Stimulated activated CD8-positive, alpha-beta memory T cell treated with anti-CD3 and anti-CD28 coated beads, Interleukin-7, amount 100 ng/mL, for 48 hours (primary cell): ENCODE results near the gene BCAS3.
"Not testable (repeated sequence)": the region's sequence is repeated elsewhere in the genome, so short reads cannot be mapped to it uniquely, and the experiment has no call there.

ENCODE experiments used
- DNase-seq, 2 donors: peaks; one replicate each; pipeline ENCODE4 v3.0.0-alpha.2; 2020; ENCODE audit warnings: low read depth in 1 of 2; ENCODE audit errors: extremely low read depth in 1 of 2

The BCAS3 gene

DNA sequence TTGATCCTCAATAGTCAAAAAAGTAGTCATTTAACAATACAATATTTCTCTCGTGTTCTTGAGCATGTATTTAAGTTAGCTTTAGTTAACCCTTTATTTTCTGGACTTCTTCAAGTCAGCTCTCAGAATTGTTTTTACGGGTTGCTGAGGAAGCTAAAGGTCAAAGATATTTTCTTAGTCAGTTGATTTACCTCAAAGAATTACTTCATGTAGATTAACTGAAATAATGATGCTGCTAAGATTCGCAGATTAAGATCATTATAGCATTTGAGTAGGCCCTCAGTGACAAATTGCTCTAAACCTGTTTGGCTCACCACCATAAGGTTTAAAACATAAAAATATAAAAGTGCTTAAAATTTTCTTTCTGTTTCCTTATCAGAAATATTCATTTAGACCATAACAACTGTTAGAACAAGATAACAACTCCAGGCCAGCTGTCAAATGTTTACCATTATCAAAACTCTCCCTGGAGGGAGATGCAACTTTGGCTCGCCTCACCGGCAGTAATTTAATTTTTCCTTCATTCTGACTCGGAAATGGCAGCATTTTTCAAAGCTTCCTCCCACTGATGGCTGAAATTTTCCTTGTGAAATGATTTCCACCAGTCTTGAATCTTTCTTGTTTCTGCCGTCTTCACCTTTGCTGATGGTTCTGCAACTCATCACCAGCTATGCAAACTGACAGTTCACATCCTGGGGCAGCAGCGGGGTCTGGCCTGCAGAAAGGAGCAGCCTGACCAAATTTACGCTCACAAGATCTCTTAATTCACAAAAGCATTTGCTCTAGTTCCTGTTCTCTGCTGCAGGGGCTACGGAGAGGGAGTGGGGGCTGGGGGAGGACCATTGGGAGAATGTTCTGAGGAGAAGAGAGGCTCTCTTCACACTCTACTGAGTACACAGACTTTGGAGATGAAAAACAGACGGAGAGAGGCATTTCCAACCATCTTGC, 467.2 kb downstream of the BCAS3 start:
- DNase-seq, result no peak

GRCh38 chr17:61146833-61147232, 469.2 kb downstream of the BCAS3 start:
- DNase-seq, result not testable (repeated sequence)

DNA sequence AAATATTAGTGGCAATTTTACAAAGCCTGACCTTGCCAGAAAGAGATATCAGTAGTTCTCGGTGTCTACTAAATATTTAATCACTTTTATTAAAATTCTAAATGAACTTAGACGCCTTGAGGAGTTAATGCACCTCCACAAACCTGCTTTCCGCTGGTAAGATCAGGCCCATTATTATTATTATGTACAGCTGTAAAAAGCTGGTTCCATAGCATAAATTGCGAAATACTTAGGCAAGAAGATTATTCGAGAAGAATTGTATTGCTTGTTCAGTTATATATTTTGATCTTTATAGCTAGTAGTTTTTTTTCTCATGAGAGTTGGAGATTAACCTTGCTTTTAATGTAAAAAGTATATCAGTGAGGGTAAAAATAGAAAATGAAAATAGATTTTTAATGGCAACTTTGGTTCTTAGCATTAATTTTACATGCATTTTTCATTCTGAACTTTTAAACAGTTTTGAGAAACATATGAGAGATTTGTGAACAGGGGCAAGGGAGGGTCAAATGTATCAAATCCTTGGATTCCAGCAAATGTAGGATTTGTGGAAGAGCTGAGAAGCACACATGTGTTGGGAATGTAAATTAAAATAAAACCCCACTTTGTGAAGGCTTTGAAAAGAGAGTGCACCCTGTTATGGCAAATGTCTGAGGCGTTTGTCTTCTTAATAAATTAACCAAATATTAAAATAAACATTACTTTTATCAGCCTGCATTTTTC, 471.6 kb downstream of the BCAS3 start:
- DNase-seq, result no peak

DNA sequence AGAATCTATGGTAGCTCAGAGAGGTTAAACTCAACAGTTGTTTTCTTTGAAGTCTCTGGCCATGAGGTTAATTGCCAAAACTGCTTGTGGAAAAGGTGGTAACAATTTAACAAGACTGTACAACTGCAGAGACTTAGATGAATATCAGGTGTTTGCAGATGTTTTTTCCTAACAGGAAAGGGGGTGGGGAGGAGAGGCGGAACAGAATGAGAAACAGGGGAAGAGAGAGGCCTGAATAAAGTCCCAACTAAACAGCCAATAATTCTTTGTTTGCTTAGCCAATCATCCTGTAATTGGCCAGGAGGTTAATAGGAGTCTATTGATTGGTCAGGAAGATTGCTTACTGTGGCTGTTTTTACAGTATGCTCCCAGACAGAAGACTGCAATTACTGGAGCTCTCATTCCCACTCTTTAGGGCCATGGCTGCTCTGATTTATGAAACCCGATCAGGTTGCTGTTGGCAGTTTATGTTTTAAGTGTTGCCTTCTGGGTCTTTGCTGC, 472.3 kb downstream of the BCAS3 start:
- no peak for DNase-seq

- DNase-seq, result no peak
Measured at GRCh38 chr17:61150686-61151299, 473.1 kb downstream of the BCAS3 start.

DNA sequence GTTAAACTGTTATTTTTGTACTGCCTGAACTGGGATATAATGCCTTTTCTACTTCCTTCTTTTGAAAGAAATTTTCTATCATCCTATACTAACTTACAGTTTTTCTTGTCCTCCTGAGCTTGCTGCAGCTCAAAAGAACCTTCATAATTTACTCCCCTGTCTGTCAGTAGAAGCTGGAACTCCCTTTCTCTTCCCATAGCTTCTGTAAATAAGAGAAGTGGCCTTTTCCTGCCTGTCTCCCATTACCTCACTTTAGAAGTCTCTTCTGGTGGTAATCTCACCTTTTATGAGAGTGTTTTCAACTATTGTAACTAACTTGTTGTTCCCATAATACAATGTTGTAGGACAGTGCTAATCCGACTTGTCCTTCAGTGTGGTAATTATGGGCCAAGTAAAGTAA, 475.2 kb downstream of the BCAS3 start:
- no peak for DNase-seq

DNA sequence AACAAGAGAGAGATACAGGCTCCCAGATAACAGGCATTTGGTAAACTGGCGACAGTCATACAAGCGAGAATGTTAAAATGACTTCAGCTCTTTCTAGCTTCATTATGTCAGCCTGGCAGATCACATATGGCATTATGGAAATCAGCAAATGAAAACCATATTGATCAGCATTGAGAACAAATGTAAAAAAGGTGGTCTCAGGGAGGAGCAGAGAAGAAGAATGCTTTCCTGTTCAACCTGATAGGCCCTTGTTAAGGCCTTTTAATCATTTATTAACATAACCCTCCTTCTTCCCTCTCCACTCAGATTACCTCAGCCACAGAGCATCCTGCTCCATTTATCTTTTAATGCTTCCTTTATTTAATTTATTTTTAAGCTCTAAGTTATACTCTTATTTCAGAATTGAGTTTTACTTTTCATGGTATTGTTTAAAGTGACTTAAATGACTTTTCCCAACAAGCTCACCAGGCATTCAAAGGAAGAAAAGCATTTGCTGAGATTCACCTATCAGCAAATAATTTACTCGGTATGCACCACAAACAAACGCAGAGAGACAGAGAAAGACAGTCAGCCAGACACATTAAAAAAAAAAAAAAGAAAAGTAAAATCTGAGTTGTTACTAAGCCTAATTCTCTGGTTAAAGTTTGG, 478.1 kb downstream of the BCAS3 start:
- no peak for DNase-seq

- no peak for DNase-seq
Measured at GRCh38 chr17:61157246-61157886, 479.7 kb downstream of the BCAS3 start.

- no peak for DNase-seq
Measured at GRCh38 chr17:61158376-61158775, 480.7 kb downstream of the BCAS3 start.

DNA sequence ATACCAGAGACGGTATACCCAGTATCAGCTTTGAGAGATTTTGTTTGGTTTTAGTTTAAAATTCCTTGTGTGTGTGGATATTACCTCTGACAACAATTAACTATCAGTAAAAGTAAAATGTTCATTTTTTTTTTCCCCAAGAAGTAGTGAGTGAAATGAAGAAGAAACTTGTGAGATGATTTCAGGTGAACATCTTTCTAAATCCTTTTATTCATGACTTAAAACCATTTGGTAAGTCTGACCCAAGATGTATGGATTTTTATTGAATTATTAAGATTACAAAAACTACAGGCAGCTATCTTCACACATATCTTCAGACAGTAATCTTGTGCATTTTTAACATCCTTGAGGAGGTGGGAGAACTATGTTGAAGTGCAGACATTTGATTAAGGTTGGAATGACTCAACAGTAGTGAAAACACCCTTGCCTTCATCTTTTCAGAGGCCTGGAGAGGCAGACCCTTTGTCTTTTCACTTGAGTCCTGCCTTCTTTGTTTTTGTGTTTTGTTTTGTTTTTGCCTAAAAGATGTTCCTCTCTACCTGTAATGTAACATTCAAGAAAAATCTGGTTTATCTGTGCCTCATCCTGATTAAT, 481.7 kb downstream of the BCAS3 start:
- DNase-seq, result no peak

GRCh38 chr17:61160204-61160603, 482.6 kb downstream of the BCAS3 start:
- DNase-seq, result no peak

GRCh38 chr17:61160789-61161445, 483.3 kb downstream of the BCAS3 start:
- no peak for DNase-seq

- no peak for DNase-seq
Measured at GRCh38 chr17:61161615-61162134, 484.0 kb downstream of the BCAS3 start.

DNA sequence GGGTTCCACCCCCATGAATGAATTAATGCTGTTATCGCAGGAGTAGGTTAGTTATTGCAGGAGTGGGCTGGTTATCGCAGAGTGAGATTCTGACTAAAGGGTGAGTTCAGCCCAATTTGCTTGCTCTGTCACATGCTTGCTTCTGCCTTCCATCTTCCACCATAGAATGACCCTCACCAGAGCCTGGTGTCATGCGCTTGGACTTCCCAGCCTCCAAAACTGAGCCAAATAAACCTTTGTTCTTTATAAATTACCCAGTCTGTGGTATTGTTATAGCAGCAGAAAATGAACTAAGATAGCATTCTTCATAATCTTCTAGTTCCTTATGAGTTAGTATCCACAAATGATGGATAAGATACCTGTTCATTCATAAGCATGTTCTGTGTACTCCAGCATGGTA, 486.9 kb downstream of the BCAS3 start:
- no peak for DNase-seq

- no peak for DNase-seq
Measured at GRCh38 chr17:61167075-61167474, 489.4 kb downstream of the BCAS3 start.

DNA sequence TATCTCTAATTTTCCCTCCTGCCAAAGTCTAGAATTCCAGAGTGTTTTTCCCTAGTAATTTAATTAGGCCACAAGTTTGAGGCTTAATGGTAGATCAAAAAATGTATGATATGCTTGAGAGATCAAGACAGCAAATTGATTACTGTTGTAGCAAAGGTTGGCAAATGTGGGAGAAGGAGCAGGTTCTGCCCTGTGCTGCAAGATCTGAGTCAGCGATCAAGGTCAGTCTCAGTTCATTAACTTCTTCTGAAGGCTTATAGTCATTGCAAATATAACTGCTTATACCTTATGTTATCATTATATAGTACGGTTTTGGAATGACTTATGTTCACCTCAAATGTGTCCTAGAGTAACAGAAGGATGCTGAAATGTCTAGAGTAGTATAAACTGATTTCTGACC, 490.9 kb downstream of the BCAS3 start:
- DNase-seq, result no peak

- no peak for DNase-seq
Measured at GRCh38 chr17:61174310-61174709, 496.7 kb downstream of the BCAS3 start.

- no peak for DNase-seq
Measured at GRCh38 chr17:61175298-61176142, 497.9 kb downstream of the BCAS3 start.
